ENCODE results near the gene RUNX1.

Gene RUNX1

DNA sequence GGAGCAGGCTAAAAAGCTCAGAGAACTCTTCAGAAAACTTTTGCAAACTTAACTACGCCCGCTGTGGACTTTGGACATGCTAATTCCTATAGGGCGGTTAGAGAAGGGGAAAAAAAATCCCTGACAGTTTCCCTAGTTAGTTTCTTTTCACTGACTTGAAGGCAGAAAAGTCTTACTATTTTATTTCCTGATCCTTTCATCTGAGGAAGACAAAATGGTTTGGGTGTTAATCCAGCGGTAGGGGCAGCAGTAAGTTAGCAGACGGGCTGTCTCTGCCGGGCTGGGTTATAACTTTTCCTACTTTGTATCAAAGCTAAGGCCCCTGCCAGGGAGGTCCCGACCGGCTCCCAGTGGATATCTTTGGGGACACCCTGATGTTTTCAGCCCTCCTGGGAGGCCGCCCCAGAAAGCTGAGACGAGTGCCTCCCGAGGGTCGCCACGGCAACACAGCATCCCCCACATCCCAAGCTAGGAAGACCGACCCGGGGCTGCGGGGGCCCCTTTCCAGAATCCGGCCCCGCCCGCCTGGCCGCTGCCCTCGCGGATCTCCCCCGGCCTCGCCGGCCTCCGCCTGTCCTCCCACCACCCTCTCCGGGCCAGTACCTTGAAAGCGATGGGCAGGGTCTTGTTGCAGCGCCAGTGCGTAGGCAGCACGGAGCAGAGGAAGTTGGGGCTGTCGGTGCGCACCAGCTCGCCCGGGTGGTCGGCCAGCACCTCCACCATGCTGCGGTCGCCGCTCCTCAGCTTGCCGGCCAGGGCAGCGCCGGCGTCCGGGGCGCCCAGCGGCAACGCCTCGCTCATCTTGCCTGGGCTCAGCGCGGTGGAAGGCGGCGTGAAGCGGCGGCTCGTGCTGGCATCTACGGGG is 162.6 kb downstream of the RUNX1 start:
- in situ Hi-C loops (cut with MboI; ENCODE audit: low sequenced_read_pairs), result loop anchor here (25.0 kb wide), 2 partner anchors 526 to 1051 kb away; no protein-coding TSS in a partner anchor

DNA sequence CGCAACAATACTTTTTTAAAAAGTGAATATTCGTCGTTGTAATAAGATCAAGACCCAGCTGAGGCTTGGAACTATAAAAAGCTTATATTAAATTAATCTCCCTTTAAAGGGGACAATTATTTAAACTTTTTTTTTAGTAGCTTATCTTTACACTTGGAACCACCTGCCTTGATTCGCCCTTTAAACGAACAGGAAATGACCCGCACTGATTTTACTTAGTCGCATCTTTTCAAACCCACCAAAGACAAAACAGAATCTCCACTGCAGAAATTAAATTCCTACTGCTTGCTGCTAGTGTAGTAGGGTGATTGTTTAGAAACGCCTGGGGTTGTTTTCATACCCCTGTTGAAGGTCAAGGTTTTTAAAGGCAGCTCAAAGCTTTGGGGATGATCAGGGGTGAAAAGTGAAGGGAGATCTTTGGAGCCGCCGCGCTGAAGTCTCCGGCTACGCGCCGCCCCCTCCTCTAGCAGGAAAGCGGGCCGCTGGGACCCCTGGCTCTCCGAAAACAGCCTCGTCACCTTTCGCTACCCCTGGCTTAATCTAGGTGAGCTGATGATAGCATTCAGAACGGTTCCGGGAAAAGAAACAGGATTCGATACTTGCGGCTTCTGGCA is 163.4 kb downstream of the RUNX1 start:
- in situ Hi-C loops (cut with MboI; ENCODE audit: low sequenced_read_pairs), result loop anchor here (25.0 kb wide), 2 partner anchors 527 to 1052 kb away; no protein-coding TSS in a partner anchor

DNA sequence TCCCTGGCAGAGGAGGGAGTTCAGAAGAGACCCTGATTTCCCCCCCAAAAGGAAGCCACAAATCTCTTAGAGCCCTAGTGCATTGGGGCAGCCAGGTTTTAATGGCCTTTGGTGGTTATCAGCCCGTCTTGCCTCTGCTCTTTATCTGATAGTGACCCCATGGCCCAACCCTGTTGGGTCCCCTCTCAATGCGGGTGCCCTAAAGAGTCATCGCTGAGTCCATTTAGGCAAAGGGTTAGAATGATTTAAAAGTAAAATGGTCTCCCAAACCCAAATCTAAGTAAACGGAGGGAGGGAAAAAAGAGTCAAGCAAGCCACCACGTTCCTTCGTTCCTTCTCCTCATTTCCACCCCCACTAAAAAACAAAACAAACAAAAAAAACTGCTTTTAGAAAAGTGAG is 164.0 kb downstream of the RUNX1 start:
- in situ Hi-C loops (cut with MboI; ENCODE audit: low sequenced_read_pairs), result loop anchor here (25.0 kb wide), 2 partner anchors 527 to 1052 kb away; no protein-coding TSS in a partner anchor

DNA sequence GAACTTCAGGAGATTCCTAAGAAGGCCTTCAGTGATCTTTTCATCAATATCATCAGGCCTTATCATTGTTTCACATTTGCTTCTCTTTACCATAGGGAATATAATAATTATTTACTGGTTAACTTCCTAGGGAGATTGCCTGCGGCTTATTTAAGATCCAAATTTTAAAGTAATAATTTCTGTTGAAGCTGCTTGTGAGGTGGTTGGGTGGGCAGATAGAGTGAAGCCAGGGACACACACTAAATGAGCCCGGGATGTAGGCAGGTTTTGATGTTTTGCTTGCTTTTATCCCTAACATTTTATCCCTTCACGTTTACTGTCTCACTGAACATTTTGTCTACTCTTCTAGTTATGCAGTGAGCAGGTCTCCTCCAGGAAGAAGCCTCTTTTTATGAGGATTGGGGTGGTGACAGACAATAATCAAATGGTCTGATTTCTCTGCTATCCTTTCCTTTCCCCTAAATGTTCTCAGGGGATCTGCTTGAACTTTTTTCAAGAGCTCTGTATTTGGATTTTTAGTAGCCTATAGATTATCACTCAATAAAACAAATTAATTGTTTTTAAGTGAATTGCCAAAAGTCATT is 164.7 kb downstream of the RUNX1 start:
- in situ Hi-C loops (cut with MboI; ENCODE audit: low sequenced_read_pairs), result loop anchor here (25.0 kb wide), 2 partner anchors 528 to 1053 kb away; no protein-coding TSS in a partner anchor

DNA sequence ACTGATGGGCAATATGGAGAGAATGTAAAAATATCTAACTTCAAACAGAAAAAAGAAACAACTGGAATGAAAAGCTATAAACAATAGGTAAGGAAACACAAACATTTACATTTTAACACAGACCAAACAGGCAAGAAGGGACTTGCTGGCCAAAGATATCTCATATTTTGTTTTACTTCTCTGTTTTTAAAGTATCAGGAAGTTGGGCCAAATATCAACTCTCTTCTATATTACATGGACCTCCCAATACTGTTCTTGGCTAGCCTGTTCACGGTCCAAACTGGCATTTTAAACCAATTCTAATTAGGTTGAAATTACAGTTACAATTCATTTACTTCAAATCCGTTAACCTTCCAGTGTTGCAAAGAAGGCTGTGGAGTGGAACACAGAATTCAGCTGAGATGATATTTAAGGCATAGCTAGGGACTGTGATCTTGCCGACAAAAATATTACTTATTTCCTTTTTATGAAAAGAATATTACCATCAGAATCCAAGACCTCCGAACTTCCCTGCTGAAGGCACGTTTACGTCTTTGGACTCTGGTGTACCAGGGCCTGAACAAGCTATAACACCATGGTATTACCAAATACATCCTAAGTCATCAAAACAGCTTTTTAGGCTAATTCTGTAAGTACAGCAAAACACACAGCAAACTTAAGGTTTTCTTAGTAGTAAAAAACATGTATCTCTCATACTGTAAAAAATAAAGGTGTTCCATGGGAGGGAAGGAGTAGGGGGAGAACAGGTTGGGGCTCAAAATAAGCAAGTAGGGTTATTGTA is 165.4 kb downstream of the RUNX1 start:
- in situ Hi-C loops (cut with MboI; ENCODE audit: low sequenced_read_pairs), result loop anchor here (25.0 kb wide), 2 partner anchors 529 to 1054 kb away; no protein-coding TSS in a partner anchor

DNA sequence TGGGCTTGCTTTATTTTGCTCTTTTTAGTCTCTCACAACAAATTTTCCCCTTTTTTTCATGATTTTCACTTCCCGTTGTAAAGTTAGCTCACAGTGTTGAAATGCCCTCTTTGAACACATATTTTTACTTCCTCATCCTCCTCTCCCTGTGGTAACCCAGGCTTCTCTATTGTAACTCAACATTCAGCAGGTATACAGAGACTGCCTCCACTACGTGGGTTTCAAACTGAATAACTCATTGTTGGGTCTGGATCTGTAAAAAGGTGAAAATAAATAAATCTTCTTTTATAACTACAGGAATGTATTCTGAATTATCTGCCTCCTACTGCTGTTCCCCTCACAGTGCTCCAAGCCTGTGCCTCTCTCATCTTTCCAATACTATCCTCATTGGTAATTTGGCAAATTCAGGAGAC is 166.4 kb downstream of the RUNX1 start:
- in situ Hi-C loops (cut with MboI; ENCODE audit: low sequenced_read_pairs), result loop anchor here (25.0 kb wide), 2 partner anchors 530 to 1055 kb away; no protein-coding TSS in a partner anchor

DNA sequence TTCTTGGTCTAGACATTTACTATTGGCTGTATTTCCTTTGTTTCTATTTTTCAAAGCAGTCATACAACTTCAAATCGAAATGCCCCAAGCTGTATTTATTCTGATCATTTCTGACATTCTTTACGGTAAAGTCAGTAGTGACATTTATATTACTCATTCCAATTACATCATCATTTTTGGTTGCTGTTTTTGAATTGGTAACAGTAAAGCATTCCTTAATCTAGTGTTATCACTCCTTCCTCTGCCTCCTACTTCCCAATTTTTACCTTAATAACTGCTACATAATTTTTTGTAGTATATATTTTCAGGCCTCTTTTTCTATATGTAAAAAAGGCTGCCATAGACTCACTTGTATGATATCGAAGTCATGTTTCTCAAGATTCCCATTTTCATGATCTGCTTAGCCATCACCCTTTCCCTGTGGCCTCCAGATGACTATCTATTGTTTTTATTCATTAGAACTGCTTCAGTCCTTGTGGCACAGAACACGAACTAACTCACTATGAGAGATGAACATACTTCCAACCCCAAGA is 167.2 kb downstream of the RUNX1 start:
- in situ Hi-C loops (cut with MboI; ENCODE audit: low sequenced_read_pairs), result loop anchor here (25.0 kb wide), 2 partner anchors 530 to 1055 kb away; no protein-coding TSS in a partner anchor

DNA sequence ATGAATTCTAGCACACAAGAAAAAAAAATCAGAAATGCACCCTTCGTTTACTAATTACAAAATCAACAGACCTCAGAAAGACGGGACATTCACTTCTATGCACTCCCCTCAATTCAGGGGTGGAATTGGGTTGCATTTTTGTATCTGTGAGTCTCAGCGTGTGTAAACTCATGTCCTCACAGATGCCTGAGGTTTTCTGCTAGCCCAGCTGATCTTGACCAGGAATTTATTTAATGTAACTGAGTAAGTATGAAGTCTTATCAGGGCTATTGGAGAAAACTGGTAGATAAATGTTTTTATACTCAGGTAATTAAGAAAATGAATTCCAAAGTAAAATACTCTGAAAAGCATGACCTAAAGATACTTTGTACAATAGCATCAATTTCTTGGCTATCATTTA is 167.7 kb downstream of the RUNX1 start:
- in situ Hi-C loops (cut with MboI; ENCODE audit: low sequenced_read_pairs), result loop anchor here (25.0 kb wide), 2 partner anchors 531 to 1056 kb away; no protein-coding TSS in a partner anchor

DNA sequence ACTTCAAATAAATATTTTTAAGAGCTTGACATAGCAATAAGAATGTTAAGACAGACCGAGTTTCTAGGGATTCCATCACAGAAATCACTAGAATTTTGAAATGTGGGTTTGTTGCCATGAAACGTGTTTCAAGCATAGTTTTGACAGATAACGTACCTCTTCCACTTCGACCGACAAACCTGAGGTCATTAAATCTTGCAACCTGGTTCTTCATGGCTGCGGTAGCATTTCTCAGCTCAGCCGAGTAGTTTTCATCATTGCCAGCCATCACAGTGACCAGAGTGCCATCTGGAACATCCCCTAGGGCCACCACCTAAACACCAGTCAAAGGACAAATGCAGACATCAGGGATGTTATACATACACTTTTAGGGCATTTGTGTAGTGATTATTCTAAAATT is 168.7 kb downstream of the RUNX1 start:
- in situ Hi-C loops (cut with MboI; ENCODE audit: low sequenced_read_pairs), result loop anchor here (25.0 kb wide), 2 partner anchors 532 to 1057 kb away; no protein-coding TSS in a partner anchor

DNA sequence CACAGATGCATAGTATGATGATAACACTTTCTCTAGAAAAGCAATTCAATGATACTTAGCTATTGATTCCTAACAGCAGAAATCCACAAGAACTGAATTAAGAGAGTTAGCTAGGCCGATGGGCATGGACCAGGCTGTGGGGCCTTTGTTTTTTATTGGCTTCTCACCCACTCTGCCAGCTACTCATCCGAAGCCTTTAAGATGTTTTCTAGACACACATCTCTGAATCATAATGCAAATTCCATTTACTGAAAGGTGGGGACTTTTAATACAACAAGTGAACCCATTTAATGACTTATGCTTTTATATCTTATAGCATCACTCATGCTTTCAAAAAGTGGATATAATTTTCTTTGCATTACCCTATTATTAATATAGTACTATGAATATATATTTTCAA is 170.2 kb downstream of the RUNX1 start:
- in situ Hi-C loops (cut with MboI; ENCODE audit: low sequenced_read_pairs), result loop anchor here (25.0 kb wide), 2 partner anchors 533 to 1058 kb away; no protein-coding TSS in a partner anchor

DNA sequence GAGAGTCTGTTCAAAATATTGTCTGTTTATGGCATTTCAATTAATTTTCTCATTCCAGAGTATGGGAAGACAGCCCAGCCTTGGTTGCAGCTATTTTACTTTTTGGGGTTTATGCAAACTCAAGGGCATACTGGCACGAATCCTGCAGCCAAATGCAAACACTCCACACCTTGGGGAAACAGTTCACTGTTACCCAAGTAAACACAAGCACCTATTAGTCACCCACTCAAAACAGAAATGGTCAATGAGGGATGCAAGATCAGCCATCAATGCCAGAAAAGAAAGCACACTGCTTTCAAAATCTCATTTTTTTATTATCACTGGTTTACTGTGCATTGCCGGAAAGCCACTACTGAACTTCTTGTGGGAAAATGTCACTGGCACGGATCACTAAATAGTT is 170.6 kb downstream of the RUNX1 start:
- in situ Hi-C loops (cut with MboI; ENCODE audit: low sequenced_read_pairs), result loop anchor here (25.0 kb wide), 2 partner anchors 534 to 1059 kb away; no protein-coding TSS in a partner anchor

DNA sequence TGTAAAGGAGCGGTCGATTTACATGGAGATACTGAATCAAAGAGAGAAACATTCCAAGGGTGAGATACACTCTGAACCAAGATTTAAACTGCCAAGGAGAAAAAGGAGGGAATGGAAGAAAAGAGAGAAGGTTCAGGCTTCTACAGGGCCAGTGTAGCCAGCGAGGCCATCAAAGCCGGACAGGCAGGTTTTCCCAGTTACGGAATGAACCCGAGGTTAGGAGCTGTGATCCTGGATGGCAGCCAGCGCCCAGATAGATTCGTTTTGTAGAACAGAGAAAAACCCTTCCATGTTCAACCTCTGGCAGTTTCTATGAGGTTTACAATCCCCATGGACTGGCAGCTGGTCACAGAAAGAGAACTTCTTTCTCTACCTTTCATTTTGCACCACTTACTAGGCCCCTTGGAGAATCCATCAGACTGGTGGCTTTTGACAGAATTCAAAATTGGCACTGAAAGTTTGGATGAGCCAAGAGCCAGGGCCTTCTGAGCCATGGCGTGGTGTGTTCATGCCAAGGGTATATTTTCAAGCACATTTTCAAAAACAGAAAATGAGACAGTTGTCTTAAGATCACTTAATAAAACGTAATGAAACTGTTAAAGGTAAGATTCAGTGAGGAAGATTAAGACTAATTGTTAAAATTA is 171.5 kb downstream of the RUNX1 start:
- in situ Hi-C loops (cut with MboI; ENCODE audit: low sequenced_read_pairs), result loop anchor here (25.0 kb wide), 2 partner anchors 535 to 1060 kb away; no protein-coding TSS in a partner anchor

DNA sequence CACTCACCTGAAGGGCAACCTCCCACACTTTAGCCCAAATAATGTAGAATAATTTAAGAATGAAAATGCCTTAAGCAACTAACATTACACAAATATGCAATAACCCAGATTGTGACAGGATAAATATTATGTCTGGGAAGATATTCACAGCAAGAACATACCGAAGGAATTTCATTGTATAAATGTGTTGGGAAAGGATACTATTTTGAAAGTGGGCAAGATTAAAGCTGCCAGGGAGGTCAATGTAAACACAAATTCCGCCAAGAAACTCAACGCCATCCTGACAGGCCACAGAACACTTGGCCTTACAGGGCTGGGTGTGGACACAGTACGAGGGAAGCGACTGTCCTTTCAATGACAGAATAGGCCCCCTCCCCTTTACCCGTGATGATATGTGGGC is 173.3 kb downstream of the RUNX1 start:
- in situ Hi-C loops (cut with MboI; ENCODE audit: low sequenced_read_pairs), result loop anchor here (25.0 kb wide), 2 partner anchors 536 to 1061 kb away; no protein-coding TSS in a partner anchor

DNA sequence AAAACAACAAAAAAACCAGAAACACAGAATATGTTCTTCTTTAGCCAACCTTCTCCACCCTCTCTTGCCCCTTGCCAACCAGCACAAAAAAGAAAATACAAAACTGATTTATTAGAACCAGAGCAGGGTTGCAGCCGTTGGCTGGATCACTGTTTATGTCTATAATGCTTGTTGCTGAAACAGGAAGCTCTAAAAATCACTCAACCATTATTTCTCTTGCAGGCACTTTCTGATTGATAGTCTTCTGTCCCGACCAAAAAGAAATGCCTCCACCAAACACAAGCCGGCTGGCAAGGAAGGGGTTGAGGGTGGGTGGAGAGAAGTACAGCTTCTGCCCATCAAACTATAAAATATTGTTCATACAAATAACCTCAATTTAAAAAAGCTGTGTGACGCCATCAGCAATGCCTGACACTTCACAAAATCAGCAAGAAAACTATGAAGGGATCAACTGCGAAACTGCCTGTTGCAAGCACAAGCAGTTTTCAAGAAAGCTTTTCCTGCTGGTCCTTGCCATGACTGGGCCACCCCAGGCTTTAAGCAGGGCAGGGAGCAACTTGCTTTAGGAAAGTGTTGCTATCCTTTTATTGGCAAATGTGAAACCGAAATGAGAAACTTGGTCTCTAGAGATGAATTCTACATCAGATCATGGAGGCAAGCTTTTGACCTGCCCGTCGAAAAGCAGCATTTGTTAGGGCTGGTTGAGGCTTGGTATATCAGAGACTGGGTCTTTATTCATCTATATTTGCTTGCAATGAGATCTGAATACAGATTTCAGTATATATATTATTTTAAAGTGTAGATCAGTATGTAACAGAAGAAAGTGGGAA is 174.2 kb downstream of the RUNX1 start:
- in situ Hi-C loops (cut with MboI; ENCODE audit: low sequenced_read_pairs), result loop anchor here (25.0 kb wide), 2 partner anchors 537 to 1062 kb away; no protein-coding TSS in a partner anchor

DNA sequence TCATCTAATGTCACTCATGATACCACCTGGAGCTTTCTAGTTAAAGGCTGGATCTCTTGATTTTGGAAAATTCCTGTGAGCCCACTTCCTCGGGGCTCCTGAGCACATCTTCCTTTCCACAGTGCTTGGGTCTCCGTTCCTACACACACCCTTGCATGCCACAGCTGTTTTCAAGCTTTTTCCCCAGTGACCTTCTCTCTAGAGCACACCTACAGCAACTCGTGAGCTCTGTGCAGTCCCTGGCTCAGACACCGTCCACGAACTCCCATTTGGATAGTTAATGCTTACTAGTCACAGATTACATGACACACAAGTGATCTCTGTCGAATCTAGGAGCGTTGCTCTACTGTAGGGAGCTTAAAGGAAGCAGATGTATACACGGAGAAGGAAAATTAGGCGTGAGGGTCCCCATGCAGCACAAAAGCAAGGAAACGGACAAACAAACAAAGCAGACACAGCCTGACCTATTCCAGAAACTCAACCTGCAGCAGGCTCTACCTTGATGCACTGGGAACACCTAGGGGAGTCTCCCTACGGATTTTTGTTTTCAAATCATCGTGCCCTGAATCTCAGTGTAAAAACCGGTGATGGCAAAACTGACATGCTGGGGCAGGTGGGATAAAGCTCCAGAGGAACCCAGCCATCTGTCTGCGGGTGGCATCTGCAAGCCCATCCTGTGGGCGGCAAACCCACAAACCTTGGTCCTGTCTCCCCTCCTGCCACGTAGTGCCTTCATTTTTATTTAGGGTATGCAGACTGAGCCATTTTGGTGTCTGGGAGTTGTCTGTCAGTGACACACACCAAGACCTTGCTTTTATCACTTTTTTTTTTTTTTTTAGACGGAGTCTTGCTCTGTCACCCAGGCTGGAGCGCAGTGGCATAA is 177.8 kb downstream of the RUNX1 start:
- in situ Hi-C loops (cut with MboI; ENCODE audit: low sequenced_read_pairs), result no loop called here

DNA sequence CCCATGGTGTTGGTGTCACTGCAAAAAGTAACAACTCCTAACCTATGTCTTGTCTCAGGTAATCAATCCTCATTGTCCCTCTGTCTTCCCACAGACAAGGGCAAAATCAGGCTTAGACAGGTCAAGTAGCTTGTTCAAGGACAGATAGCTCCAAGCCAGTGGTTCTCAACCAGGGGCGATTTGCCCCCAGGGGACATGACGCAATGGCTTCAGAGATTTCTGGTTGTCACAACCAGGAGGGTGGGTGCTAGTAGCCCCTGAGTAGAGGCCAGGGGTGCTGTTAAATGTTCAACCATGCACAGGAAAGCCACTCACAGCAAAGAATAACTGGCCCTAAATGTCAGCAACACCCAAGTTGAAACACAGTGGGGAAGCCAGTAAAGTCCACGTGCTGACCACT is 178.9 kb downstream of the RUNX1 start:
- in situ Hi-C loops (cut with MboI; ENCODE audit: low sequenced_read_pairs), result no loop called here

DNA sequence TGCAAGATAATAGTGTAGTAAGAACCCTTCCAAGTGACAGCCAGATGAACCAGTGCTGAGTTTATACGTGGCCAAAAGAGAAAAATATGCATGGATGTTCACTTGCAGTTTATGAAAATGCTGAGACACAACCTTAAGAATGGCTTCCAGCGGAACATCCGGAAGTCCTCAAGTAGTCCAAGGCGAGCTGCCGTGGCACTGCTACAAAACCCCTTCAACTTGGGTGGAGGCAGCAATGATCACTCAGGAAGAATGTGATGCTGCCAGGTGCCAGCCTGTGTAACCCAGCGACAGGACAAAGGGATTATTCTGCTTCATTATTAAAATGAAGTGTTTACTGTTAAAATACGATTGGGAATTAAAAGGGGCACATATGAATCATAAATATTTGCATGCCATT is 179.6 kb downstream of the RUNX1 start:
- in situ Hi-C loops (cut with MboI; ENCODE audit: low sequenced_read_pairs), result no loop called here
